GM19035 (cell line): ENCODE data around the gene HSPA6.
"Not testable (repeated sequence)": the region's sequence is repeated elsewhere in the genome, so short reads cannot be mapped to it uniquely, and the experiment has no call there.

Experiments used
- ATAC-seq: cut with Tn5 transposase; IDR thresholded peaks from one replicate; pipeline ENCODE4 v1.9.1; 2021; ENCODE audit not compliant: unreplicated experiment

Gene HSPA6

GRCh38 chr1:161557506-161558450 lies 33.4 kb downstream of the HSPA6 start:
- not testable (repeated sequence) for ATAC-seq

GRCh38 chr1:161560960-161561715 lies 36.8 kb downstream of the HSPA6 start:
- not testable (repeated sequence) for ATAC-seq

GRCh38 chr1:161562441-161562840 lies 38.1 kb downstream of the HSPA6 start:
- not testable (repeated sequence) for ATAC-seq

- ATAC-seq: not testable (repeated sequence)
These were observed 39.2 kb downstream of the HSPA6 start for GRCh38 chr1:161563522-161563921.

- not testable (repeated sequence) for ATAC-seq
These were observed 42.2 kb downstream of the HSPA6 start for GRCh38 chr1:161566602-161566960.

- ATAC-seq: not testable (repeated sequence)
These were observed 47.4 kb downstream of the HSPA6 start for GRCh38 chr1:161571703-161572102.
